HepG2 (cell line): ENCODE results near the gene GARIN5A. TPM values are rescaled to one million over a fixed set of nuclear protein-coding genes. Genes with fewer than 3 reads are reported as not detected.

Experiments used
- ATAC-seq: fragments of 200-7000 bp; cut with Tn5 transposase; 3 replicates; pipeline ENCODE4 v1.9.1; 2020; ENCODE audit warnings: mild to moderate bottlenecking, moderate library complexity
- BruUV-seq: library from RNA; stranded (reverse); fragments of 400-500 nt; replicated peaks from 2 replicates; lab custom pipeline; 2021; lab: Mats Ljungman, UMichigan
- CTCF ChIA-PET: fragments of 300-600 bp; formaldehyde crosslinking; extraction: SDS; loops from one replicate; lab custom pipeline; 2021; ENCODE audit warnings: low total read pairs, inconsistent platforms, low intra/inter-chr PET ratio; lab: Yijun Ruan, JAX
- POLR2A ChIA-PET: fragments of 350-600 bp; sonication (Branson Sonifier 250); formaldehyde crosslinking; loops from one replicate; lab custom pipeline; 2020; ENCODE audit warnings: antibody characterized with exemption, inconsistent platforms; lab: Yijun Ruan, JAX
- DNase-seq: peaks from one replicate; pipeline ENCODE4 v3.0.0-alpha.2; 2015; ENCODE audit warnings: low spot score
- FAIRE-seq: peaks from 3 replicates; lab custom pipeline; 2011; peaks lifted over from hg19 to GRCh38; lab: Jason Lieb, UNC
- H2AFZ ChIP-seq: one replicate; pipeline ENCODE4 v1.6.1; 2011; ENCODE audit warnings: low read length, inconsistent platforms
- H3K27ac ChIP-seq: fragments of 300-600 bp; 3 replicates; pipeline ENCODE4 v1.8.0; 2011; ENCODE audit warnings: mixed run types, mild to moderate bottlenecking, mixed read lengths, low read length, inconsistent platforms; ENCODE audit not compliant: insufficient read depth; ENCODE audit errors: extremely low read length
- H3K27me3 ChIP-seq, 2 experiments: fragments of 200-600 bp in 1 of 2; 2 replicates in 1 of 2; 3 replicates in 1 of 2; pipeline versions ENCODE4 v1.6.0 to v1.8.0; 2011; ENCODE audit warnings: low read length in 2 of 2, mild to moderate bottlenecking in 2 of 2, moderate library complexity in 2 of 2, inconsistent platforms in 1 of 2; ENCODE audit not compliant: insufficient read depth in 2 of 2, control insufficient read depth in 1 of 2
- H3K36me3 ChIP-seq, 2 experiments: fragments of 200-600 bp in 1 of 2; replicated peaks in 1 of 2; 2 replicates in 1 of 2; 3 replicates in 1 of 2; pipeline versions ENCODE4 v1.5.1 to v1.8.0; 2011; ENCODE audit warnings: low read length in 2 of 2, inconsistent platforms in 1 of 2; ENCODE audit not compliant: insufficient read depth in 2 of 2, control insufficient read depth in 1 of 2
- H3K4me1 ChIP-seq: 2 replicates; pipeline ENCODE4 v1.5.1; 2012; ENCODE audit warnings: low read length, inconsistent platforms; ENCODE audit not compliant: insufficient read depth
- H3K4me2 ChIP-seq: 2 replicates; pipeline ENCODE4 v1.6.0; 2011; ENCODE audit warnings: low read depth, low read length, inconsistent platforms
- H3K4me3 ChIP-seq, 3 experiments: fragments of 200-600 bp in 1 of 3; sonication (generic), shearing (Covaris generic) in 1 of 3; replicated peaks in 1 of 3; 2 replicates each; pipeline ENCODE4 v1.5.1; 2011 to 2016; ENCODE audit warnings: low read length in 3 of 3, inconsistent platforms in 2 of 3, low read depth in 2 of 3, mild to moderate bottlenecking in 2 of 3, control low read depth in 1 of 3, mixed read lengths in 1 of 3; ENCODE audit not compliant: insufficient read depth in 1 of 3
- H3K79me2 ChIP-seq: one replicate; pipeline ENCODE4 v1.6.1; 2011; ENCODE audit warnings: low read length, inconsistent platforms; ENCODE audit not compliant: insufficient read depth
- H3K9ac ChIP-seq: 2 replicates; pipeline ENCODE4 v1.6.0; 2011; ENCODE audit warnings: mild to moderate bottlenecking, low read depth, low read length, inconsistent platforms; ENCODE audit not compliant: insufficient read depth
- H3K9me3 ChIP-seq: 2 replicates; pipeline ENCODE4 v1.5.1; 2012; ENCODE audit warnings: mild to moderate bottlenecking, low read length
- H4K20me1 ChIP-seq: 2 replicates; pipeline ENCODE4 v1.6.0; 2011; ENCODE audit warnings: inconsistent platforms, mild to moderate bottlenecking, low read length, moderate library complexity; ENCODE audit not compliant: insufficient read depth
- ATF1 ChIP-seq: IDR thresholded peaks from 2 replicates; pipeline ENCODE4 v1.6.1; 2016; ENCODE audit warnings: mild to moderate bottlenecking, control low read depth
- BCL6 ChIP-seq: IDR thresholded peaks from 2 replicates; pipeline ENCODE4 v1.6.1; 2016; ENCODE audit warnings: missing genetic modification reagents, missing compliant biosample characterization
- ERF ChIP-seq: IDR thresholded peaks from 2 replicates; pipeline ENCODE4 v1.6.1; 2018; ENCODE audit warnings: missing biosample characterization, missing genetic modification reagents
- ESRRA ChIP-seq: sonication (generic); formaldehyde crosslinking; IDR thresholded peaks from 2 replicates; pipeline ENCODE4 v1.5.1; 2020; ENCODE audit warnings: mild to moderate bottlenecking, low read depth, missing genetic modification reagents
- NR2F1 ChIP-seq, 2 experiments: fragments of 450-650 bp in 1 of 2; formaldehyde crosslinking in 1 of 2; IDR thresholded peaks; 2 replicates each; pipeline versions ENCODE4 v1.5.0 to v1.6.1; 2016 to 2020; ENCODE audit warnings: mild to moderate bottlenecking in 1 of 2, missing compliant biosample characterization in 1 of 2, missing genetic modification reagents in 1 of 2, moderate library complexity in 1 of 2
- SRF ChIP-seq: IDR thresholded peaks from 2 replicates; pipeline ENCODE4 v1.6.1; 2011; ENCODE audit warnings: mild to moderate bottlenecking, low read depth, low read length, moderate library complexity
- SYNCRIP ChIP-seq: fragments of 200-400 bp; formaldehyde crosslinking; IDR thresholded peaks from 2 replicates; pipeline ENCODE4 v1.6.1; 2018; ENCODE audit warnings: mild to moderate bottlenecking, low read depth, low read length; ENCODE audit not compliant: insufficient read depth
- TRIM24 ChIP-seq: sonication (generic); formaldehyde crosslinking; IDR thresholded peaks from 2 replicates; pipeline ENCODE4 v1.8.0; 2022; ENCODE audit warnings: mild to moderate bottlenecking, missing genetic modification reagents
- ZBTB21 ChIP-seq: sonication (generic); formaldehyde crosslinking; IDR thresholded peaks from 2 replicates; pipeline ENCODE4 v1.4.0; 2020; ENCODE audit warnings: missing genetic modification reagents
- ZNF510 ChIP-seq: sonication (generic); formaldehyde crosslinking; IDR thresholded peaks from 2 replicates; pipeline ENCODE4 v1.4.0; 2020; ENCODE audit warnings: low read depth, mild to moderate bottlenecking, missing genetic modification reagents
- ZNF512 ChIP-seq: sonication (generic); formaldehyde crosslinking; IDR thresholded peaks from 2 replicates; pipeline ENCODE4 v1.4.0; 2020; ENCODE audit warnings: mild to moderate bottlenecking, missing genetic modification reagents
- ZNF772 ChIP-seq: sonication (generic); formaldehyde crosslinking; IDR thresholded peaks from 2 replicates; pipeline ENCODE4 v1.5.0; 2020; ENCODE audit warnings: mild to moderate bottlenecking, missing genetic modification reagents
- ZSCAN21 ChIP-seq: sonication (generic); formaldehyde crosslinking; IDR thresholded peaks from 2 replicates; pipeline ENCODE4 v1.8.0; 2022; ENCODE audit warnings: mild to moderate bottlenecking, missing genetic modification reagents, moderate library complexity, borderline replicate concordance
- WGBS: methylation state at CpG from one replicate; pipeline ENCODE4 v1.1.6; 2017; ENCODE audit warnings: low lambda C conversion rate; 5-methylcytosine and 5-hydroxymethylcytosine counted together
- in situ Hi-C: cut with HindIII; loops from 2 replicates; pipeline ENCODE4 v1.10.0; 2017; ENCODE audit warnings: low pct_unique_long_range_greater_than_20kb; ENCODE audit not compliant: extremely low pct_ligation_motif_present
- intact Hi-C: fragments of 100-400 bp; cut with micrococcal nuclease; formaldehyde crosslinking; loops from one replicate; pipeline ENCODE4 v1.10.0; 2022; ENCODE audit not compliant: unreplicated experiment
- polyA plus RNA-seq, 8 experiments: library from polyadenylated mRNA; depleted of rRNA in 3 of 8; stranded (reverse) in 7 of 8; unstranded in 1 of 8; fragments of >200 nt; fragmentation: Illumina TruSeq in 4 of 8; extraction: Trizol in 4 of 8; gene quantifications; 2 replicates each; pipeline versions ENCODE4 v1.2.1 to v1.2.3, GENCODE V29; 2011 to 2016; ENCODE audit warnings: low read depth in 4 of 8, missing spikeins in 1 of 8, mixed read lengths in 1 of 8; ENCODE audit not compliant: insufficient read depth in 1 of 8
- total RNA-seq, 5 experiments: library from RNA; depleted of rRNA; stranded (reverse); fragments of >200 nt; fragmentation: Illumina TruSeq; extraction: Trizol; gene quantifications; 2 replicates each; pipeline ENCODE4 v1.2.3, GENCODE V29; 2016; ENCODE audit warnings: low read depth in 1 of 5
- TF ChIP-seq, protein P1 (sequence below): sonication (generic); formaldehyde crosslinking; IDR thresholded peaks from 2 replicates; pipeline ENCODE4 v1.4.0; 2020; ENCODE audit warnings: missing genetic modification reagents
- TF ChIP-seq, protein P2 (sequence below): sonication (generic); formaldehyde crosslinking; IDR thresholded peaks from 2 replicates; pipeline ENCODE4 v1.4.0; 2020; ENCODE audit warnings: missing genetic modification reagents

The GARIN5A gene
- total and polyA plus RNA-seq, 2 of the 13 experiments (the other 11 are each of a cell fraction or from before 2014, with no cell fraction given) = not detected

GRCh38 chr19:50511069-50511822, 34.6 kb upstream of the GARIN5A start, which contains the start of gene JOSD2:
Gene JOSD2 (minus strand): TSS chr19:50511191. CDS start chr19:50510431, 760 bp downstream.
- Histone ChIP-seq H3K9me3 (no peaks in the 10 kb centered on the region), H4K20me1 (no peaks in the 10 kb centered on the region), H2AFZ (no peak within 1 kb of the TSS), H3K9ac (peak within 1 kb of the TSS; percentile 45), H3K4me2 (peak within 1 kb of the TSS; percentile 60), H3K4me3 (peak within 1 kb of the TSS; percentile 37 to 71 (median 63); a peak in 5 of 6 replicates), H3K27ac (no peak within 1 kb of the TSS), H3K27me3 (no peaks in the 10 kb centered on the region; a peak in 3 of 5 replicates), H3K79me2 (no peaks in the 10 kb centered on the region), H3K36me3 (no peaks in the 10 kb centered on the region), H3K4me1 (peaks cover 29% of the 10 kb centered on the region)
- BruUV-seq = no TSS peak
- intact Hi-C loops (no loop called here), in situ Hi-C loops (no loop called here)
- ATAC-seq (peak; percentile 85), FAIRE-seq (peak; percentile 47), DNase-seq (peak; percentile 85)
- POLR2A ChIA-PET = interaction anchor here (0.7 to 1.2 kb wide), 3 partner anchors 127 to 855 kb away, joined by 3 to 4 read pairs (median 4); partner anchors contain the start of genes ETFB and POLD1
- CTCF ChIA-PET = no interaction called here
- WGBS = 60% methylated on average over 32 of the region's 69 CpGs
- TF ChIP-seq TRIM24 (CRISPR knock-in tag) (no peak), ZNF772 (no peak), ERF (0 out of 2 replicates have a peak, but pooled peaks have one; percentile 18), ZSCAN21 (CRISPR knock-in tag) (no peak; the same call in 1 of the 2 replicates), ZBTB21 (CRISPR knock-in tag) (peak; percentile 99), SYNCRIP (no peak), NR2F1 (CRISPR knock-in tag; IDR thresholded peaks at IDR 0.05) (no peak), ZNF510 (no peak), ZNF512 (no peak), ESRRA (CRISPR knock-in tag) (no peak), SRF (no peak), ATF1 (CRISPR knock-in tag) (peak; percentile 95), BCL6 (peak; percentile 68)
- TF ChIP-seq, protein P1, sequence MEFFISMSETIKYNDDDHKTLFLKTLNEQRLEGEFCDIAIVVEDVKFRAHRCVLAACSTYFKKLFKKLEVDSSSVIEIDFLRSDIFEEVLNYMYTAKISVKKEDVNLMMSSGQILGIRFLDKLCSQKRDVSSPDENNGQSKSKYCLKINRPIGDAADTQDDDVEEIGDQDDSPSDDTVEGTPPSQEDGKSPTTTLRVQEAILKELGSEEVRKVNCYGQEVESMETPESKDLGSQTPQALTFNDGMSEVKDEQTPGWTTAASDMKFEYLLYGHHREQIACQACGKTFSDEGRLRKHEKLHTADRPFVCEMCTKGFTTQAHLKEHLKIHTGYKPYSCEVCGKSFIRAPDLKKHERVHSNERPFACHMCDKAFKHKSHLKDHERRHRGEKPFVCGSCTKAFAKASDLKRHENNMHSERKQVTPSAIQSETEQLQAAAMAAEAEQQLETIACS = no peak
- TF ChIP-seq, protein P2, sequence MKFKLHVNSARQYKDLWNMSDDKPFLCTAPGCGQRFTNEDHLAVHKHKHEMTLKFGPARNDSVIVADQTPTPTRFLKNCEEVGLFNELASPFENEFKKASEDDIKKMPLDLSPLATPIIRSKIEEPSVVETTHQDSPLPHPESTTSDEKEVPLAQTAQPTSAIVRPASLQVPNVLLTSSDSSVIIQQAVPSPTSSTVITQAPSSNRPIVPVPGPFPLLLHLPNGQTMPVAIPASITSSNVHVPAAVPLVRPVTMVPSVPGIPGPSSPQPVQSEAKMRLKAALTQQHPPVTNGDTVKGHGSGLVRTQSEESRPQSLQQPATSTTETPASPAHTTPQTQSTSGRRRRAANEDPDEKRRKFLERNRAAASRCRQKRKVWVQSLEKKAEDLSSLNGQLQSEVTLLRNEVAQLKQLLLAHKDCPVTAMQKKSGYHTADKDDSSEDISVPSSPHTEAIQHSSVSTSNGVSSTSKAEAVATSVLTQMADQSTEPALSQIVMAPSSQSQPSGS = 0 out of 2 replicates have a peak, but pooled peaks have one; percentile 43
